Activated CD4-positive, alpha-beta T cell treated with anti-CD3 and anti-CD28 coated beads, Interleukin-2, amount 50 U/mL, for 16 hours (primary cell): Measurements from ENCODE around the gene GASK1A.

Source experiments
- DNase-seq: peaks from one replicate; pipeline ENCODE4 v3.0.0-alpha.2; 2020

The GASK1A gene

GRCh38 chr3:43091481-43091880 lies 112.4 kb downstream of the GASK1A start:
- DNase-seq: no peak

GRCh38 chr3:43093006-43093405 lies 113.9 kb downstream of the GASK1A start:
- no peak for DNase-seq

DNA sequence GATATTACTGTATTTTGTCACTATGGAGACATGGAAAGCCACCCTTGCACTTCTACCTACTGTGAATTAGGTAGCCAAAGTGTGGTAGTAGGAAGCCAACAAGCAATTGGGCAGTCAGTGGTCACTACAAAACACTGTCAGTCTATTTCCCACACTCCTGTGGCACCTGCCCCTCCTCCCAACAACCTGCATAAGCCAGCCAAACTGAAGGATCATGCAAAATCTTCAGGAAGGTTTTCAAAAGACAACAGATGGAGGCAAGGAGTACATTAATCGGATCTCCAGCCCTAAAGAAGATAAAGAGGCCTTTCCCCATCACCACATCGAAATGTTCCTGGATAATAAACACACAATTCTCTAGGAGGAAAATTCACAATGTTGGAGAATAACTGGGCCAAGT lies 114.9 kb downstream of the GASK1A start:
- no peak for DNase-seq

GRCh38 chr3:43094381-43094780 lies 115.3 kb downstream of the GASK1A start:
- DNase-seq: no peak

DNA sequence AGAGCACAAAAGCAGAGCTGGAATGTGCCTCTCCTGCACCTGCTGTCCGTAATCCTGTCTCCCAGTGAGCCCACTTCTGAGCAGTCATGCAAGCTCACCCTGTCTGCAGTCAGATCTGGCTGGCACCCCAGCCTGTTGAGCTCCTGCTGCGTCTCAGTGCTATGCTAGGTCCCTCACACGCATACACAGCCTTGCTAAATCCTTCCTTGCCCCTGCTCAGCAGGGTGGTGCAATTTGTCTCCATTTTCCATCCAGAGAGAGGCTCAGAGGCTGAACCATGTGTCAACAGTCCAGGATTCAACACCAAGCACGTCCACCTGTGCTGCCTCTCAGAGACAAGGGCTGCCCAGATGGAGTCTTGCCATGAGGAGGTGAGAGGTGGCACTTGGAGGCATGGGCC lies 115.7 kb downstream of the GASK1A start:
- DNase-seq: no peak

- no peak for DNase-seq
Observed at GRCh38 chr3:43095370-43095769, 116.3 kb downstream of the GASK1A start.

DNA sequence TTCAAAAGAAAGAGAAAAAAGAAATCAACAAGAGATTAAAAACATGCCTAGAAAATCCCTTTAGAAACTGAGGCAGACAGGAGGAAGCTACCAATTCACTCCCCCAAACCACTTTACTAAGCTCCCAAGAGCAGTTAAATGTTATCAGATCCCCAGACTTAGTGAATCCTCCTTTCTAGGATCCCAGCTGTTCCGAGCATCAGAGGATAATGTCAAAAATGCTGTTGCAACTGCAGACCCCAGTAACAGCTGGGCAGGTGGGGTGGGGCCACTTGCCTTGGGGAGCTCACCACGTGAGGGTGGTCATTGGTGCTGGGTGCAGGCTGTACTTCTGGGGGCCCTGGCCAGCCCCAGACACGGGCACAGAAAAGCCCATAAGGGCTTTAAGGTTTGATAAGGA lies 117.7 kb downstream of the GASK1A start:
- DNase-seq: no peak

DNA sequence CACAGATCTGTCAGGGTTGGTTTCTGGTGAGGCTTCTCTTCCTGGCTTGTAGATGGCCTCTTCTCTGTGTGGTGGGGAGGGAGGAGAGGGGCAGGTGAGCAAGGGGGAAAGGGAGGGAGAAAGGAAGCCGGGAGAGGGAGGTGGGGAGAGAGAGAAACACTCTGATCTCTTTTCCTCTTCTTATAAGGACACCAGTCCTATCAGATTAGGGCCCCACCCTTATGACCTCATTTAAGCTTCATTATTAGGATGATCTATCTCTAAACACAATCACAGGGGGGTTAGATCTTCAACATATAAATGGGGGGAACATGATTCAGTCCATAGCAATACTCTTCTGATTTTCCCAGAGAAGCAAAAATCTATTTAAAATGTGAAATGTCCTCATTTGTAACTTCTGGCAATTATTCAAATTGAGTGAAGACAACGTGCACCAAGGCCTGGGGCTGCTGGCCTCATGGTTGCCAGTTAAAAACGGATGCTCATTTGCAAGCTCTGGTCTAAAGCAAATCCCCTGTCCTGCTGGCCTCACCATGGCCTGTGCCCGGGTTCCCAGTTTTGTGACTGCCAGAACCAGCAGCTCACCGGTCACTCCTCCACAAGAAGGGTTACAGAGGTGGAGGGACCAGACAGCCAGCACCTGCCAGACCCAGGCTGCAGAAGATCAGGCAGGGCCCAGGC lies 118.4 kb downstream of the GASK1A start:
- no peak for DNase-seq

DNA sequence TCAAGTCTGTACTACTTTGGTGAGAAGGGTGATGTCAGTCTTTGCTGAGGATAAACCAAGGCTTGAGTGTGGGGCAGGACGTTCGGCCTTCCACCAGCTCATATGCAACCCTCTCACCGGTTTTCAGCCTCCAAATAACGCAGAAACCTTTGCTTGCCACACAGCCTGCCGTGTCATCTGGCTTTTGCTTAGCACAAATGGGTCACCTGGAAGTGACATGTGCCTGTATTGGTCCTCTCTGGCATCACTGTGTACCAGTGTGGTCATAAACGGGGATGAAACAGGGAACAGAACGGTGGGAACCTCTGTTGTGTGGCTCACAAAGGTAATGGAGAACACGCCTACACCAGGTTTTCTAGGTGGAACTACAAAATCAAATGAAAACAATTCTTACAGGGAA lies 119.7 kb downstream of the GASK1A start:
- DNase-seq: no peak

- DNase-seq: no peak
Observed at GRCh38 chr3:43102773-43103480, 123.8 kb downstream of the GASK1A start.

DNA sequence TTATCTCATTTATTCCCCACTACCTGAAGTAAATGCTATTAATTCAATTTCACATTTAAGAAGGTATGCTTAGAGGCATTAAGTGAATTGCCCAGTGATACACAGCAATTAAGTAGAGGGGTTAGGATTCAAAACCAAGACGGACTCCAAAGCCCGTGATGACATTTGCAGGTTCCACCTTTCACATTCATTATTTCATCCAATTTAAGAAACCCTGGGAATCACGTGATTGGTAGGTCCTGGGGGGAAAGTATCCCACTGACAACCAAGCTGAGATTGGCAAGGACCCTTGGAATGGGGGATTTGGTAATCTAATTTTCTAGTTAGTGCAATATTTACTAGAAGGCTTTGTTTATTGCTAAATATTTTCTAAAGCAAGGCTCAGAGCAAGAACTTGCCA lies 124.9 kb downstream of the GASK1A start:
- no peak for DNase-seq

DNA sequence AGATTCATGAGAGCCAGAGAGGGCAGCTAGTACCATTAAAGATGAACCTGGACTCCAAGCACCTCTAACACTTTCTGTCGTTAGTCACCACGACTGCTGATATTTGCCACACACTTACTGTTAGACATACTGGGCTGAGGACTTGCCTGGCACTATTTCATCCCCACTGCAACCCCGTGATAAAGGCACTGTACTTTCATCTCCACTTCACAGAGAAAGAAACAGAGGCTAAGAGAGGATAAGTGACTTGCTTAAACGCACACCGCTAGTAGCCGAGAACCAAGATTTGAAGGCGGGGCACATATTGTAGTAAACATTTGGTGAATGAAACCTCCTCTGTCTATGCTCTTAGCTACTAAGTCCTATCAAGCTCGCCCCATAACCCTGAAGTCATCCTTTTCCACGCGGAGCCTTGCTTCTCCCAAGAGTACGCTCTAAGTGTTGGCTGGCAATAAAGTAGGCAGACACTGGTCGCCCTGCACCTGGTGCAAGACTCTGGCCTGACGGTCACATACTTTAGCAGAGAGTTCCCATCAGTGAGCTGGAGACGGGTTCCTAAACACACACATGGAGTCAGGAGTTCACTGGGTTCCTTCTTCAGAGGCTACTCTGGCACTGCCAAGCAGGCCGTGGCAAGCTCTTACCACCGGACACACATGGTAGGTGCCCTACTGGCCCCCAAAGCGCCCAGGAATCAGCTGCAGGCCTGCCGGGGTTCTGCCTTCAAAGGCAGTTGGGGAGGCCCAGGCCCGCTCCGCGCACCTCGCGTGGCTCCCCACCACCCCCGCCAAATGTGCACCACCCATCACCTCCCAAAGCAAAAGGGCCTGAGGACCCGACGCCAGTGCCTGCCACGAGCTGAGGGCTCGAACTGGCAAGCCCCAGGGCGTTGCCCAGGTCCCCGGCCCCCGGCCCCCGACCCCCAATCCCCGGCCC lies 125.8 kb downstream of the GASK1A start:
- no peak for DNase-seq

- DNase-seq: peak; percentile 90
Observed at GRCh38 chr3:43105596-43106292, 126.6 kb downstream of the GASK1A start, which contains the start of gene POMGNT2. TSS of gene POMGNT2 (minus strand) at chr3:43106079. CDS start at chr3:43081431, 24,648 bp downstream.

DNA sequence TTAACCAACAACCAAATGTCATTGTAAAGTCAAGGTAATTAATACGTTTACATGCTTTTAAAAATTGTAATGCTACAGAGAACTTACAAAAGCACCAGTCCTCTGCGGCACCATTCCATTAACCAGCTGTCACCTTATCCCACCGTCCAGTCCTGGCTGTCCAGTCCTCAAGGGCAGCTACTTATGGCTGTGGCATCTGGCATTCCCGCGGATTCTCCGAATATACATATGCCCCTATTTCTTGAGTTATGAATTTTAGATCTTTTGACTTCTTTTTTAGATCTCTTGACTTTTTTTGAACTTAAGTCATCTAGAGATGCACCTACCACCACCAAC lies 127.2 kb downstream of the GASK1A start:
- DNase-seq: no peak
